Smooth muscle cell (in vitro differentiated cells): ENCODE results near the gene GRIN1. TPM values are rescaled to one million over a fixed set of nuclear protein-coding genes. Genes with fewer than 3 reads are reported as not detected.

ENCODE experiments used
- DNase-seq: peaks from one replicate; lab custom pipeline; 2025; ENCODE audit not compliant: unreplicated experiment; lab: John Stamatoyannopoulos, UW
- H2AFZ ChIP-seq: fragments of 200-600 bp; sonication (generic); 2 replicates; pipeline ENCODE4 v1.6.0; 2016; ENCODE audit warnings: antibody characterized with exemption, low read depth, mild to moderate bottlenecking
- H3F3A ChIP-seq: fragments of 200-600 bp; sonication (generic); 2 replicates; pipeline ENCODE4 v1.6.0; 2017; ENCODE audit warnings: antibody characterized with exemption, low read depth
- H3K27ac ChIP-seq: fragments of 200-600 bp; sonication (generic); 2 replicates; pipeline ENCODE4 v1.5.1; 2016; ENCODE audit warnings: low read depth, mild to moderate bottlenecking
- H3K27me3 ChIP-seq: fragments of 200-600 bp; sonication (generic); 2 replicates; pipeline ENCODE4 v1.6.1; 2016; ENCODE audit warnings: low read depth, mild to moderate bottlenecking
- H3K36me3 ChIP-seq: fragments of 200-600 bp; sonication (generic); 2 replicates; pipeline ENCODE4 v1.5.1; 2016; ENCODE audit warnings: low read depth
- H3K4me1 ChIP-seq: fragments of 200-600 bp; sonication (generic); 2 replicates; pipeline ENCODE4 v1.5.1; 2016; ENCODE audit warnings: low read depth
- H3K4me2 ChIP-seq: fragments of 200-600 bp; sonication (generic); 2 replicates; pipeline ENCODE4 v1.6.0; 2016; ENCODE audit warnings: mild to moderate bottlenecking
- H3K4me3 ChIP-seq: fragments of 200-600 bp; sonication (generic); 2 replicates; pipeline ENCODE4 v1.5.1; 2016; ENCODE audit warnings: mild to moderate bottlenecking
- H3K79me2 ChIP-seq: fragments of 200-600 bp; sonication (generic); 2 replicates; pipeline ENCODE4 v1.6.0; 2016; ENCODE audit warnings: low read depth, mild to moderate bottlenecking
- H3K9ac ChIP-seq: fragments of 200-600 bp; sonication (generic); 2 replicates; pipeline ENCODE4 v1.6.0; 2016; ENCODE audit warnings: low read depth
- H3K9me3 ChIP-seq: fragments of 200-600 bp; sonication (generic); replicated peaks from 2 replicates; pipeline ENCODE4 v1.5.1; 2016; ENCODE audit warnings: low read depth
- H4K20me1 ChIP-seq: fragments of 200-600 bp; sonication (generic); 2 replicates; pipeline ENCODE4 v1.6.0; 2016; ENCODE audit warnings: low read depth
- WGBS: methylation state at CpG from one replicate; pipeline ENCODE4 v1.1.7; 2016; ENCODE audit warnings: low lambda C conversion rate; 5-methylcytosine and 5-hydroxymethylcytosine counted together
- polyA plus RNA-seq: library from polyadenylated mRNA; unstranded; fragments of >200 nt; fragmentation: Nextera tagmentation; extraction: Ambion mirVana; gene quantifications from 2 replicates; pipeline ENCODE4 v1.2.1, GENCODE V29; 2016
- total RNA-seq: library from RNA; depleted of rRNA; stranded (reverse); fragments of >200 nt; gene quantifications from 2 replicates; pipeline ENCODE4 v1.2.3, GENCODE V29; 2014
- TF ChIP-seq, protein P1 (sequence below): fragments of 200-600 bp; sonication (generic); IDR thresholded peaks from 2 replicates; pipeline ENCODE4 v1.5.1; 2017; ENCODE audit warnings: borderline replicate concordance, mild to moderate bottlenecking, antibody characterized with exemption; ENCODE audit not compliant: insufficient read depth, poor library complexity, severe bottlenecking

The GRIN1 gene
- total and polyA plus RNA-seq, 2 experiments from 2014 or later, result not detected

DNA sequence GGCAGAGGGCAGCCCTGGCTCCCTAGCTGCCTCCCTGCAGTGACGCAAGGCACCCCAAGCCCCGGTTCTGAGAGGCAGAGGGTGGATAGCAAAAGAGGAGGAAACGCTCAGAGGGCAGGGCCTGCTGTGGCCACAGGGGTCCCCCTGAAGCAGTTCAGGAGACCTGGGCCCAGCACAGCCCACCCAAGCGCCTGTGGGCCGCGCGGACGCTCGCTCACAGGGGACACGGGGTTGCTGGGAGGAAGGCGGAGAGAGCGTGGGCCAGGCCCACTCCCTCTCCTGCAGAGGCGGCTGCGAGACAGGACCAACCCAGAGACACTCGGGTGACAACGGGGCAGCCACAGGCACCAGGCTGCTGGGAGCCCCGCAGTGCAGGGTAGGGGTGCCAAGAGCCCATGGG lies 40.8 kb downstream of the GRIN1 start:
- H3K27me3 ChIP-seq, result no peaks in the 10 kb centered on the region
- H3F3A ChIP-seq, result no peaks in the 10 kb centered on the region
- no peak overlapping the region for H3K4me3 ChIP-seq
- no peaks in the 10 kb centered on the region for H3K36me3 ChIP-seq
- no peaks in the 10 kb centered on the region for H4K20me1 ChIP-seq
- 97% methylated on average over 17 of the region's 17 CpGs for WGBS
- H2AFZ ChIP-seq, result no peak overlapping the region
- H3K79me2 ChIP-seq, result no peaks in the 10 kb centered on the region
- no peak overlapping the region for H3K4me2 ChIP-seq
- TF ChIP-seq, protein P1, sequence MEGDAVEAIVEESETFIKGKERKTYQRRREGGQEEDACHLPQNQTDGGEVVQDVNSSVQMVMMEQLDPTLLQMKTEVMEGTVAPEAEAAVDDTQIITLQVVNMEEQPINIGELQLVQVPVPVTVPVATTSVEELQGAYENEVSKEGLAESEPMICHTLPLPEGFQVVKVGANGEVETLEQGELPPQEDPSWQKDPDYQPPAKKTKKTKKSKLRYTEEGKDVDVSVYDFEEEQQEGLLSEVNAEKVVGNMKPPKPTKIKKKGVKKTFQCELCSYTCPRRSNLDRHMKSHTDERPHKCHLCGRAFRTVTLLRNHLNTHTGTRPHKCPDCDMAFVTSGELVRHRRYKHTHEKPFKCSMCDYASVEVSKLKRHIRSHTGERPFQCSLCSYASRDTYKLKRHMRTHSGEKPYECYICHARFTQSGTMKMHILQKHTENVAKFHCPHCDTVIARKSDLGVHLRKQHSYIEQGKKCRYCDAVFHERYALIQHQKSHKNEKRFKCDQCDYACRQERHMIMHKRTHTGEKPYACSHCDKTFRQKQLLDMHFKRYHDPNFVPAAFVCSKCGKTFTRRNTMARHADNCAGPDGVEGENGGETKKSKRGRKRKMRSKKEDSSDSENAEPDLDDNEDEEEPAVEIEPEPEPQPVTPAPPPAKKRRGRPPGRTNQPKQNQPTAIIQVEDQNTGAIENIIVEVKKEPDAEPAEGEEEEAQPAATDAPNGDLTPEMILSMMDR, result no peak
- no peak overlapping the region for H3K27ac ChIP-seq
- no peak overlapping the region for H3K9ac ChIP-seq
- no peaks in the 10 kb centered on the region for H3K4me1 ChIP-seq
- no peaks in the 10 kb centered on the region for H3K9me3 ChIP-seq
- no peak for DNase-seq

DNA sequence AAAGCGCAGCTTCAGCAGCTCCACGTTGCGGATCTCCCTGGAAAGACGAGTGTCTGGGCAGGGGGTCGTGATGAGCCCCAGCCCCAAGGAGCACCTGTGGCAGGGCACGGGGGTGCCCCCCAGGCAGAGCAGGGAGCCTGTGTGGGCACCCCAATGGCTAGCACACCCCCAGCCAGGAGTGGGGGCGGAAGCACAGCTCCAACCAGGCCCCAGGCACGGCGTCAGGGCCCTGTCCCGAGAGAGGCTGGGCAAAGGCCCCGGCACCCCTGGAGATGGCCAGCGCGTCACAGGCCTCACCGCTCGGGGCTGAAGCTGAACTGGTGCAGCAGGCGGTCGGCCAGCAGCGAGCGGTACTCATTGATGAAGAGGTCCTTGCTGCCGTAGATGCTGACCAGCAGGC lies 41.5 kb downstream of the GRIN1 start:
- no peaks in the 10 kb centered on the region for H3K27me3 ChIP-seq
- H3K9ac ChIP-seq, result no peak overlapping the region
- no peaks in the 10 kb centered on the region for H4K20me1 ChIP-seq
- H3K9me3 ChIP-seq, result no peaks in the 10 kb centered on the region
- no peak overlapping the region for H3K4me3 ChIP-seq
- H3F3A ChIP-seq, result no peaks in the 10 kb centered on the region
- DNase-seq, result no peak
- H2AFZ ChIP-seq, result no peak overlapping the region
- 96% methylated on average over 18 of the region's 20 CpGs for WGBS
- TF ChIP-seq, protein P1, result no peak
- H3K27ac ChIP-seq, result no peak overlapping the region
- no peaks in the 10 kb centered on the region for H3K4me1 ChIP-seq
- H3K4me2 ChIP-seq, result no peak overlapping the region
- no peaks in the 10 kb centered on the region for H3K36me3 ChIP-seq
- no peaks in the 10 kb centered on the region for H3K79me2 ChIP-seq

DNA sequence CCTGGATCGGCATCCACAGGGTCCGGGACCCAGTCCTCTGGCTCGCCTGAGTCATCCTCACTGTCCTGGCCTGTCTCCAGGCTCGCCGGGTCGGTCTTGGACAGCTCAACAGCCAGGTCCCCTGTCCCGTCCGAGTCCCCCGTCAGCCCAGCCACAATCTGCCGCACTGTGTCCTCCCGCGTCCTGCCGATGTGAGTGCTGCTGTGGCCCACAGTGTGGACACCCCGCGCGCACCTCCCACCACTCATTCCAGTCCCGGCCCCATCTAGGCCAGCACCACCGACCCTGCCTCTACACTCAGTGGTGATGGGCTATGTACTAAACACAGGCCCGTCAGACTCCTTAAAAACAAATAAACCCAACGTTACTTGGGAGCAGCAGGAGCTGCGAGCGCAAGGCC lies 42.7 kb downstream of the GRIN1 start:
- no peak overlapping the region for H3K9ac ChIP-seq
- peaks cover under 1% of the 10 kb centered on the region for H3K4me1 ChIP-seq
- H2AFZ ChIP-seq, result no peak overlapping the region
- H3K36me3 ChIP-seq, result no peaks in the 10 kb centered on the region
- no peaks in the 10 kb centered on the region for H3K9me3 ChIP-seq
- DNase-seq, result no peak
- WGBS, result 93% methylated on average over 22 of the region's 22 CpGs
- peaks cover 10% of the 10 kb centered on the region for H3K79me2 ChIP-seq
- no peak overlapping the region for H3K4me2 ChIP-seq
- no peaks in the 10 kb centered on the region for H4K20me1 ChIP-seq
- no peak overlapping the region for H3K27ac ChIP-seq
- H3K27me3 ChIP-seq, result no peaks in the 10 kb centered on the region
- TF ChIP-seq, protein P1, result no peak
- H3K4me3 ChIP-seq, result no peak overlapping the region
- H3F3A ChIP-seq, result no peaks in the 10 kb centered on the region

DNA sequence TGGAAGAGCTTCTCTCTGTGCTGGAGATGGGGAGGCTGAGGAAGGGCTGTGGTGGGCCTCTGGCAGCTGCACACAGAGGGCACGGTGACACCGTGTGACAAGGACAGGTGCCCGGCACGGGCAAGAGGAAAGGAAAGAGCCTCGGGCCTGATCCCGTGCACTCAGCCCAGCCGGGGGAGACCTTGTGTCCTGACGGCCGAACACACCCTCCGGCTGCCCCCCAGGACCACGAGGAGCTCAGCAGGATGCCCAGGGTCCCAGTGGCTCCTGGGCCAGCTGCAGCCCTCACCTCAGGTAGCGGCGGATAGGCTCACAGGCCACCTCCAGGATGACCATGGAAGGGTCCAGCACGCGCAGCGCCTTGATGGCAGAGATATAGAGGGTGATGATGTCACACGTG lies 43.9 kb downstream of the GRIN1 start:
- no peak overlapping the region for H3K9ac ChIP-seq
- no peak overlapping the region for H3K27ac ChIP-seq
- H3K79me2 ChIP-seq, result peaks cover 21% of the 10 kb centered on the region
- H3K9me3 ChIP-seq, result no peaks in the 10 kb centered on the region
- WGBS, result 95% methylated on average over 17 of the region's 17 CpGs
- H3K4me1 ChIP-seq, result peaks cover 12% of the 10 kb centered on the region
- no peak overlapping the region for H2AFZ ChIP-seq
- DNase-seq, result no peak
- no peaks in the 10 kb centered on the region for H4K20me1 ChIP-seq
- H3F3A ChIP-seq, result no peaks in the 10 kb centered on the region
- H3K36me3 ChIP-seq, result no peaks in the 10 kb centered on the region
- TF ChIP-seq, protein P1, result no peak
- H3K4me3 ChIP-seq, result no peak overlapping the region
- no peak overlapping the region for H3K4me2 ChIP-seq
- H3K27me3 ChIP-seq, result no peaks in the 10 kb centered on the region
